ENCODE data around the gene ELAPOR1.
"Not testable (repeated sequence)": the region's sequence is repeated elsewhere in the genome, so short reads cannot be mapped to it uniquely, and the experiment has no call there.

Gene ELAPOR1

GRCh38 chr1:109138358-109138757, 24.4 kb downstream of the ELAPOR1 start:
- no peak for DNase-seq (ENCODE audit: low spot score)

- no peak for DNase-seq (ENCODE audit: low spot score)
Measured at GRCh38 chr1:109140392-109140791, 26.5 kb downstream of the ELAPOR1 start.

GRCh38 chr1:109142260-109142659, 28.3 kb downstream of the ELAPOR1 start:
- no peak for DNase-seq (ENCODE audit: low spot score)

- DNase-seq (ENCODE audit: low spot score), result not testable (repeated sequence)
Measured at GRCh38 chr1:109142725-109143124, 28.8 kb downstream of the ELAPOR1 start.

GRCh38 chr1:109148987-109149561, 35.2 kb downstream of the ELAPOR1 start:
- DNase-seq (ENCODE audit: low spot score), result no peak

GRCh38 chr1:109149874-109150601, 36.1 kb downstream of the ELAPOR1 start:
- DNase-seq (ENCODE audit: low spot score), result no peak

GRCh38 chr1:109151146-109151990, 37.5 kb downstream of the ELAPOR1 start:
- no peak for DNase-seq (ENCODE audit: low spot score)

- no peak for DNase-seq (ENCODE audit: low spot score)
Measured at GRCh38 chr1:109152196-109152595, 38.3 kb downstream of the ELAPOR1 start.

- no peak for DNase-seq (ENCODE audit: low spot score)
Measured at GRCh38 chr1:109156916-109157385, 43.0 kb downstream of the ELAPOR1 start.

GRCh38 chr1:109158433-109158832, 44.5 kb downstream of the ELAPOR1 start:
- no peak for DNase-seq (ENCODE audit: low spot score)

GRCh38 chr1:109159326-109159725, 45.4 kb downstream of the ELAPOR1 start:
- DNase-seq (ENCODE audit: low spot score), result no peak

GRCh38 chr1:109160071-109160840, 46.3 kb downstream of the ELAPOR1 start:
- DNase-seq (ENCODE audit: low spot score), result no peak

GRCh38 chr1:109161858-109162606, 48.1 kb downstream of the ELAPOR1 start:
- DNase-seq (ENCODE audit: low spot score), result peak; percentile 29

GRCh38 chr1:109162626-109163025, 48.7 kb downstream of the ELAPOR1 start:
- no peak for DNase-seq (ENCODE audit: low spot score)

GRCh38 chr1:109163551-109163950, 49.6 kb downstream of the ELAPOR1 start:
- DNase-seq (ENCODE audit: low spot score), result no peak

Measured in CD4-positive, alpha-beta T cell treated with Interleukin-6 at 100 ng/mL for 8 hours (primary cell).